GM12865 (cell line): ENCODE results near the gene HNRNPH2.

ENCODE experiments used
- DNase-seq: peaks from one replicate; pipeline ENCODE4 v3.0.0; 2010; ENCODE audit warnings: low read depth
- H3K4me3 ChIP-seq: 2 replicates; pipeline ENCODE4 v1.5.1; 2011; ENCODE audit warnings: mild to moderate bottlenecking, low read depth, low read length, control low read depth
- TF ChIP-seq, protein P1 (sequence below): IDR thresholded peaks from 2 replicates; pipeline ENCODE4 v1.5.1; 2011; ENCODE audit warnings: low read length, control low read depth, low read depth, inconsistent platforms; ENCODE audit not compliant: insufficient read depth; ENCODE audit errors: missing control alignments

The HNRNPH2 gene

DNA sequence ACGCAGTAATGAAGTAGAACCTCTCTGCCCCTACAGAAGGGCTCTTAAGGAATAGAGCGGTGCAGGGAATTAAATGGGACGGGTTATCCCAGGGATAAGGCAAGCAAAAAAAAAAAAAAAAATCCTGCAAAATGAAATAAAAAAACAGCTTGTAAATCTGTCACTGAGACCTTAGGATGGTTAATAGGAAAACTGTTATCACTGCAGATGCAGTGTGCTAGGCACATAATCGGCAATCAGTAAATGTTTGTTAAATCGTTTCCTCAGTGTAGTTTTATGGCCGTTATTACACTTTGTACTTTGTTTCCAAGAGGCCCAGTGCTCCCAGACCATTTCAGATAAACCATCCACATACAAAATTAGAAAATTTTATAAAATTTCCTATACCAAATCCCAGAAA is 1.0 kb downstream of the HNRNPH2 start:
- no peak for DNase-seq
- peak overlapping the region; percentile 78 for H3K4me3 ChIP-seq

DNA sequence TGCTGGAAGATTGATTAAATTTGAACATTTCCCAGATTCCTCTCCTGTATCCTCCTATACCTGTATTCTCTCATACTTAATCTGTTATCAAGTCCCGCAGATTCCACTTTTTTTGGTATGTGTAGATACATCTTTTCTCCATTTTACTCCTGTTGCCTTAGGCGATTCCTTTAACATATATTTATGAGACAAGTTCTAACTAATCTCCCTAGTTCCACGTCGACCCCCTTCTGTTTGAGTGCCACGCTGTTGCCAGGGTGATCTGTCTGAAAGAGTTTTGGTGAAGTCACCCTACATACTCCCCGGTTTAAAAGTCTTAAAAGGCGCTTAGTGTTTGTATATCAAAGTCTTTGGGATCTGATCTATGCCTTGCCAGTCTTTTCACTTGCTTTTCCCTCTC is 2.4 kb downstream of the HNRNPH2 start:
- TF ChIP-seq, protein P1, sequence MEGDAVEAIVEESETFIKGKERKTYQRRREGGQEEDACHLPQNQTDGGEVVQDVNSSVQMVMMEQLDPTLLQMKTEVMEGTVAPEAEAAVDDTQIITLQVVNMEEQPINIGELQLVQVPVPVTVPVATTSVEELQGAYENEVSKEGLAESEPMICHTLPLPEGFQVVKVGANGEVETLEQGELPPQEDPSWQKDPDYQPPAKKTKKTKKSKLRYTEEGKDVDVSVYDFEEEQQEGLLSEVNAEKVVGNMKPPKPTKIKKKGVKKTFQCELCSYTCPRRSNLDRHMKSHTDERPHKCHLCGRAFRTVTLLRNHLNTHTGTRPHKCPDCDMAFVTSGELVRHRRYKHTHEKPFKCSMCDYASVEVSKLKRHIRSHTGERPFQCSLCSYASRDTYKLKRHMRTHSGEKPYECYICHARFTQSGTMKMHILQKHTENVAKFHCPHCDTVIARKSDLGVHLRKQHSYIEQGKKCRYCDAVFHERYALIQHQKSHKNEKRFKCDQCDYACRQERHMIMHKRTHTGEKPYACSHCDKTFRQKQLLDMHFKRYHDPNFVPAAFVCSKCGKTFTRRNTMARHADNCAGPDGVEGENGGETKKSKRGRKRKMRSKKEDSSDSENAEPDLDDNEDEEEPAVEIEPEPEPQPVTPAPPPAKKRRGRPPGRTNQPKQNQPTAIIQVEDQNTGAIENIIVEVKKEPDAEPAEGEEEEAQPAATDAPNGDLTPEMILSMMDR, result no peak
- no peak overlapping the region for H3K4me3 ChIP-seq
- no peak for DNase-seq

More for the DNA sequence above, 1.0 kb downstream of the HNRNPH2 start:
- TF ChIP-seq, protein P1, result no peak

DNA sequence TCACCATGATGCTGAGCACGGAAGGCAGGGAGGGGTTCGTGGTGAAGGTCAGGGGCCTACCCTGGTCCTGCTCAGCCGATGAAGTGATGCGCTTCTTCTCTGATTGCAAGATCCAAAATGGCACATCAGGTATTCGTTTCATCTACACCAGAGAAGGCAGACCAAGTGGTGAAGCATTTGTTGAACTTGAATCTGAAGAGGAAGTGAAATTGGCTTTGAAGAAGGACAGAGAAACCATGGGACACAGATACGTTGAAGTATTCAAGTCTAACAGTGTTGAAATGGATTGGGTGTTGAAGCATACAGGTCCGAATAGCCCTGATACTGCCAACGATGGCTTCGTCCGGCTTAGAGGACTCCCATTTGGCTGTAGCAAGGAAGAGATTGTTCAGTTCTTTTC is 4.0 kb downstream of the HNRNPH2 start:
- no peak for DNase-seq
- H3K4me3 ChIP-seq, result no peak overlapping the region
- TF ChIP-seq, protein P1, result no peak

DNA sequence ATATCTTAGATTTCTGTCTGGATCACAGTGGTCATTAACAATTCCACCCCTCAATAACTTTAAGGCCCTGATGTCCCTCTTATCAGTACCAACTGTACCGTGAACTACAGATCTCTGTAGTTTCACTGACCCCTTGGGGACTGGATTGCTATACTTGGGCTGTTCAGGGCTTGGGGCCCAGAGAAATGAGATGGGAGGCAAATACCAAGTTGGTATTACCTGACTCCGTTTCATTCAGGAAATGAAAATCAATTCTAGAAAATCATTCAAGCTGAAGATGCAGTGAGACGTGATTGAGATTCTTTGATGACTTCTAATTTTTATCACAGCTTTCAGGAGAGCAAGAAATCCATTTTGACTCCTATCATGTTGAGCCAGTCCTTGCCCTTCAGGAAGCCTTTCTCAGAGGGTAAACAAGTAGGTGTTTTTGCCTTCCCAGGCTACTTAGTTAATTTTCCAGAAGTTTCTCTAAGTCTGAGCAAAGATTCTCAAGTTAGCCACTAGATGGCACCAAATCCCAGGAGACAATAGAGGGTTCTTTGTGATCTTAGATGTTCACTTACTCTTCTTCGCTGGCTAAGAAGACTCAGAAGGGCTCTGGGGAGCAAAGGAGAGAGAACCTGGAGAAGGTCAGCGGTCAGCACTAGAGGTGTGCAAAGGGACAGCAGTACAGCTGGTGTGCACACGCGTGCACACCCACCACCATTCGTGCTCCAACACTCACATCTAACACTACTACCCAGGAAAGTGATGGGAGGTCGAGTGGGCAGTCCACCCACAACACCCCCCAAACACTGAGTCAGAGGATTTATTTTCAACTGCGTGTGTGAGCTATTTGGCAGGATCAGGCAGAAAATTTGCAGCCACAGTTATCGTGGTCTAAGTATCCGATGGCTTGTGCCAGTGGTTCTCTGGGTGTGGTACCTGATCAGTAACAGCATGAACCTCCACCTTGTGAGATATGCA is 7.4 kb downstream of the HNRNPH2 start:
- DNase-seq, result peak; percentile 79
- no peak overlapping the region; the same call in 1 of the 2 replicates for H3K4me3 ChIP-seq
- TF ChIP-seq, protein P1, result peak; percentile 52

DNA sequence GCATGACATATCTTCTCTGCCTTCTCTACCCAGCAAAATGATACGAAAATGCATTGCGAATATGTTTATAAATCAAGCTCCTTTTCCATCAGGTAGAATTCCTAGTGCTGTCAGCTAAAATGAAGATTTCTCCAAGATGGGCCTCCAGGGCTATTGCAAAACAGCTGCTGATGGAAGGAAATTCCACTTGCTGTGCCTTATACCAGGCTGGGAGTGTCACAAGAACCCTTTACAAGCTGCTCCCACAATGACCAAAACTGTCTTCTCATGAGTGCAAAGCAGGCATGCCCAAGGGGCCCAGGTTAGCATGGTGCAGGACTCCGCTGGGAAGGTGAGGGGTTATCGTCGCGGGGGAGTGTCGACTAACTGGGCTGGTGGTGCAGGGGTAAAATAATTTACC is 8.7 kb downstream of the HNRNPH2 start:
- no peak overlapping the region for H3K4me3 ChIP-seq
- TF ChIP-seq, protein P1, result no peak
- DNase-seq, result no peak

DNA sequence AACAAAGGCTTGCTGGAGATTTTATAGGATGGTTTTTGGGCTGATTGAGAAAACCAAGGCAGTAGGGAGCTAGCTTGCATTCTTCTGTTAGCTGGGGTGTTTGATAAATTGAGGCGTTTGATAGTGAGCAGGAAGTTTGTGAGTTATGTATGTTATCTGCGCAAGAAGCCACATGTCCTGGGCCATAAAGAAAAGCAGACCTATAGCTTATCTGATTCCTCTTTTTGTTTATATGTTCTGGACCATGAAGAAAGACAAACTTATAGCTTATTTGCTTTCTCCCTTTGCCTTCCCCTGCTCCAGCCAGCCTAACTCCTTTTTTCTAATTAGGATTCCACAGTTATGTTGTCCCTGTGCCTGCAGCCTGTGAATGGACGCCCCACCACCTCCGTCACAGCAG is 9.2 kb downstream of the HNRNPH2 start:
- TF ChIP-seq, protein P1, result no peak
- H3K4me3 ChIP-seq, result no peak overlapping the region
- DNase-seq, result no peak
